Gastroesophageal sphincter (tissue), 4 donors: ENCODE results near the gene TNFRSF8. TPM values are rescaled to one million over a fixed set of nuclear protein-coding genes. Genes with fewer than 3 reads are reported as not detected.
"Not testable (repeated sequence)": the region's sequence is repeated elsewhere in the genome, so short reads cannot be mapped to it uniquely, and the experiment has no call there.

Source experiments
- ATAC-seq: fragments of 150-250 bp; one replicate; pipeline ENCODE4 v1.9.1; 2016; ENCODE audit warnings: mild to moderate bottlenecking, moderate library complexity
- H3K27ac ChIP-seq, 4 donors: fragments of 200-600 bp; sonication (generic) in 3 of 4; 1 replicate in 3 of 4; 2 replicates in 1 of 4; pipeline ENCODE4 v1.5.1; 2016 to 2019
- H3K27me3 ChIP-seq: fragments of 200-600 bp; sonication (generic); one replicate; pipeline ENCODE4 v1.5.1; 2019
- H3K36me3 ChIP-seq, 2 donors: fragments of 200-600 bp; sonication (generic); one replicate each; pipeline ENCODE4 v1.5.1; 2019; ENCODE audit warnings: control low read depth in 1 of 2
- H3K4me1 ChIP-seq, 3 donors: fragments of 200-600 bp; sonication (generic); 1 replicate in 2 of 3; 2 replicates in 1 of 3; pipeline ENCODE4 v1.5.1; 2016 to 2019; ENCODE audit warnings: control low read depth in 2 of 3
- H3K4me3 ChIP-seq, 2 donors: fragments of 200-600 bp; sonication (generic); one replicate each; pipeline ENCODE4 v1.5.1; 2019; ENCODE audit warnings: mild to moderate bottlenecking in 1 of 2, moderate library complexity in 1 of 2
- H3K9me3 ChIP-seq, 3 donors: fragments of 200-600 bp; sonication (generic); one replicate each; pipeline ENCODE4 v1.5.1; 2017 to 2019; ENCODE audit warnings: control low read depth in 2 of 3
- EP300 ChIP-seq: sonication (generic); formaldehyde crosslinking; IDR thresholded peaks from one replicate; pipeline ENCODE4 v1.6.1; 2017; ENCODE audit warnings: antibody characterized with exemption, mild to moderate bottlenecking
- POLR2A ChIP-seq, 2 donors: fragments of 450-650 bp; IDR thresholded peaks; one replicate each; pipeline ENCODE4 v1.6.1; 2017; ENCODE audit warnings: antibody characterized with exemption in 2 of 2, mild to moderate bottlenecking in 2 of 2, moderate library complexity in 1 of 2
- POLR2AphosphoS5 ChIP-seq: sonication (generic); formaldehyde crosslinking; IDR thresholded peaks from one replicate; pipeline ENCODE4 v1.6.1; 2017; ENCODE audit warnings: antibody characterized with exemption
- WGBS, 2 donors: methylation state at CpG; one replicate each; pipeline ENCODE4 v1.1.5; 2018; ENCODE audit warnings: low coverage in 1 of 2; 5-methylcytosine and 5-hydroxymethylcytosine counted together
- total RNA-seq, 4 donors: library from RNA; depleted of rRNA; stranded (reverse); fragments of >200 nt; gene quantifications; one replicate each; pipeline ENCODE4 v1.1.0, GENCODE V29; 2016
- TF ChIP-seq, protein P1 (sequence below), 4 experiments: fragments of 200-600 bp in 2 of 4; fragments of 450-650 bp in 2 of 4; sonication (generic) in 1 of 4; IDR thresholded peaks; one replicate each; pipeline ENCODE4 v1.5.1; 2017 to 2019; ENCODE audit warnings: antibody characterized with exemption in 4 of 4, mild to moderate bottlenecking in 2 of 4, moderate library complexity in 2 of 4

The TNFRSF8 gene
- total RNA-seq, 4 donors from 2014 or later = 0.47 to 4.2 (median 1.4) TPM

DNA sequence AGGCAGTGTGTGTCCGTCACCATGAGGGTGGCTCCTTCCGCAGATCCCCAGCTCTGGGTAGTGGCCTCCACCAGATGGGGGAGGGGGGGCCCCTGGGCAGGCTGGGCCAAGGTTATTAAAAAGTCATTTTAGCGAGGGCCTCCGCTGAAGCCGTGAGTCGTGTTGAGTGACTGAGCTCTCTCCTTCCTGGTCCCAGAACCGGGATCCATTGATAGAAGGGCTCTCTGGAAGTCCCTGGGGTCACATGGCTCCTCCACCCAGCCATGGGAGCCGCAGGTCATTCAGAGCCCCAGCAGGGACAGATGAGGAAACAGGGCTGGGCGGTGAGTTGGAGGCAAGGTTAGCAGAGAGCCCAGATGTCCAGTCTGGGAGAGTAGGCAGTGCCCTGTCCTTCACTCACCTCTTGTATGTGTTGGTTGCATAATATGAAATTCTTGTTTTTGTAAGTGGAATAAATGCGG is 30.9 kb upstream of the TNFRSF8 start:
- Histone ChIP-seq H3K4me1 (no peaks in the 10 kb centered on the region), H3K27ac (no peak overlapping the region), H3K4me3 (no peak overlapping the region), H3K36me3 (peaks cover 0 to 51% of the 10 kb centered on the region in 2 donors), H3K9me3 (no peaks in the 10 kb centered on the region), H3K27me3 (no peaks in the 10 kb centered on the region)
- WGBS, 2 donors = 75 to 85% methylated on average over 2 to 8 of the region's 10 CpGs
- TF ChIP-seq EP300 = no peak
- TF ChIP-seq POLR2AphosphoS5 = no peak
- TF ChIP-seq, protein P1, sequence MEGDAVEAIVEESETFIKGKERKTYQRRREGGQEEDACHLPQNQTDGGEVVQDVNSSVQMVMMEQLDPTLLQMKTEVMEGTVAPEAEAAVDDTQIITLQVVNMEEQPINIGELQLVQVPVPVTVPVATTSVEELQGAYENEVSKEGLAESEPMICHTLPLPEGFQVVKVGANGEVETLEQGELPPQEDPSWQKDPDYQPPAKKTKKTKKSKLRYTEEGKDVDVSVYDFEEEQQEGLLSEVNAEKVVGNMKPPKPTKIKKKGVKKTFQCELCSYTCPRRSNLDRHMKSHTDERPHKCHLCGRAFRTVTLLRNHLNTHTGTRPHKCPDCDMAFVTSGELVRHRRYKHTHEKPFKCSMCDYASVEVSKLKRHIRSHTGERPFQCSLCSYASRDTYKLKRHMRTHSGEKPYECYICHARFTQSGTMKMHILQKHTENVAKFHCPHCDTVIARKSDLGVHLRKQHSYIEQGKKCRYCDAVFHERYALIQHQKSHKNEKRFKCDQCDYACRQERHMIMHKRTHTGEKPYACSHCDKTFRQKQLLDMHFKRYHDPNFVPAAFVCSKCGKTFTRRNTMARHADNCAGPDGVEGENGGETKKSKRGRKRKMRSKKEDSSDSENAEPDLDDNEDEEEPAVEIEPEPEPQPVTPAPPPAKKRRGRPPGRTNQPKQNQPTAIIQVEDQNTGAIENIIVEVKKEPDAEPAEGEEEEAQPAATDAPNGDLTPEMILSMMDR (IDR thresholded peaks at IDR 0.05) = no peak
- TF ChIP-seq POLR2A (IDR thresholded peaks at IDR 0.05) = no peak
- ATAC-seq = no peak

DNA sequence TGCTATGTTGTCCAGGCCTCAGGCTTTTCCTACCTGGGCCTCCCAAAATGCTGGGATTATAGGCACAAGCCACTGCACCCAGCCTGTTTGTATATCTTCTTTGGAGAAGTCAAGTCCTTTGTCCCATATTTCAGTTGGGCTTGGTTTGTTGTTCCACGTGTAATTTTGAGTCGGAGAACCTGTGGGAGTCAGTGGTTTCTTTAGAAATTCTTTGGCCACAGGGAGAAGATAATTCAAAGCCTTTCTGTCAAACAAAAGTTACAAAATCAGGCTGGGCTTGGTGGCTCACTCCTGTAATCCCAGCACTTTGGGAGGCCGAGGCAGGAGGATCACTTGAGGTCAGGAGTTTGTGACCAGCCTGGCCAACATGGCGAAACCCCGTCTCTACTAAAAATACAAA is 29.7 kb upstream of the TNFRSF8 start:
- not testable (repeated sequence) for H3K4me1 ChIP-seq, H3K27me3 ChIP-seq, H3K4me3 ChIP-seq, H3K9me3 ChIP-seq, ATAC-seq
- H3K27ac ChIP-seq = peak overlapping the region in 1 of 4 donors; percentile 48
- peaks cover 0 to 39% of the 10 kb centered on the region in 2 donors for H3K36me3 ChIP-seq
- WGBS, 2 donors = 79 to 95% methylated on average over 2 to 4 of the region's 5 CpGs

DNA sequence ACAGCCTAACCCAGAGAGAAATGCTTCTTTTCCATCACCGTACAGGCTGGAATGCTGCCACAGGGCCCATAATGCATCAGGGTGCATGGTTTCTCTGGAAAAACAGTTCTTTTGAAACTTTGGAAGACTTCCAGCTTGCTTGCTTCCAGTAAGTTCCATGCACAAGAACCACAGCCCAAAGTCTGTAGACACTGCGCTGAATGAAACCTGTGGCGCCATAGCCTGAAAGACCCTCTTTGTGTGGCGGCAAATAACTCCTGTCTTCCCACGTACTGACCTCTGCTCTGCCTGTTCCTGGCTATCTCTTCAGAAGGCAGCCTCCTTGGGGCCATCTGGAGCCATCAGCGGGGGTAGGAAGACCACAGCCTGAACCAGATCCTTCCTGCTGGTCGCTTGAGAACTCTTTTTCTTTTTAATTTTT is 28.7 kb upstream of the TNFRSF8 start:
- Histone ChIP-seq H3K9me3 (no peaks in the 10 kb centered on the region), H3K27me3 (peaks cover 4% of the 10 kb centered on the region), H3K36me3 (peaks cover 0 to 29% of the 10 kb centered on the region in 2 donors), H3K4me1 (no peaks in the 10 kb centered on the region), H3K4me3 (no peak overlapping the region), H3K27ac (peak overlapping the region in 1 of 4 donors; percentile 22)
- no peak for ATAC-seq
- WGBS, 2 donors = 43 to 69% methylated on average over 2 to 7 of the region's 7 CpGs
- no peak for TF ChIP-seq POLR2A (IDR thresholded peaks at IDR 0.05)
- TF ChIP-seq EP300 = no peak
- no peak for TF ChIP-seq POLR2AphosphoS5
- TF ChIP-seq, protein P1 (IDR thresholded peaks at IDR 0.05) = no peak

DNA sequence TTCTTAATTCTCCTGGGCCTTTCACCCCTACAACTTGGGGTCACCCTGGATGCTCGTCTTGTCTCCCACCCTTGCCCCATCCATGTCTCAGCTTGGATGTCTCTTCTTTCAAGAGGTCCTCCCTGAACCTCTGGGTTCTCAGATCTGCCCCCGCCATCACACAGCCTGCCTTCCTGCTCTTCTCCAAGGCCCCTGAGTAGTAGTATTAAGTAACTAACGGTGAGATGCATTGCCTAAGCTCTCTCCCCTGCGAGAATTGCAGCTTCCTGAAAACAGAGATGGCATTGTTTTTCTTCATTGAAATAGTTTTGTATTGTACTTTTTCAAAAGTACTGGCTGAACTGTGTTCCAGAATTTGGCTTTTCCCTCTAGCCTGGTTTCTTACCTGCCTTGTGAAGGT is 27.8 kb upstream of the TNFRSF8 start:
- H3K36me3 ChIP-seq = peaks cover 0 to 20% of the 10 kb centered on the region in 2 donors
- peaks cover 4% of the 10 kb centered on the region for H3K27me3 ChIP-seq
- no peak for ATAC-seq
- no peaks in the 10 kb centered on the region for H3K4me1 ChIP-seq
- no peak overlapping the region for H3K27ac ChIP-seq
- TF ChIP-seq EP300 (no peak), POLR2AphosphoS5 (no peak), POLR2A (IDR thresholded peaks at IDR 0.05) (no peak)
- TF ChIP-seq, protein P1 (IDR thresholded peaks at IDR 0.05) = no peak
- WGBS, 2 donors = 77 to 81% methylated on average over 3 to 4 of the region's 4 CpGs
- no peaks in the 10 kb centered on the region for H3K9me3 ChIP-seq
- H3K4me3 ChIP-seq = no peak overlapping the region

DNA sequence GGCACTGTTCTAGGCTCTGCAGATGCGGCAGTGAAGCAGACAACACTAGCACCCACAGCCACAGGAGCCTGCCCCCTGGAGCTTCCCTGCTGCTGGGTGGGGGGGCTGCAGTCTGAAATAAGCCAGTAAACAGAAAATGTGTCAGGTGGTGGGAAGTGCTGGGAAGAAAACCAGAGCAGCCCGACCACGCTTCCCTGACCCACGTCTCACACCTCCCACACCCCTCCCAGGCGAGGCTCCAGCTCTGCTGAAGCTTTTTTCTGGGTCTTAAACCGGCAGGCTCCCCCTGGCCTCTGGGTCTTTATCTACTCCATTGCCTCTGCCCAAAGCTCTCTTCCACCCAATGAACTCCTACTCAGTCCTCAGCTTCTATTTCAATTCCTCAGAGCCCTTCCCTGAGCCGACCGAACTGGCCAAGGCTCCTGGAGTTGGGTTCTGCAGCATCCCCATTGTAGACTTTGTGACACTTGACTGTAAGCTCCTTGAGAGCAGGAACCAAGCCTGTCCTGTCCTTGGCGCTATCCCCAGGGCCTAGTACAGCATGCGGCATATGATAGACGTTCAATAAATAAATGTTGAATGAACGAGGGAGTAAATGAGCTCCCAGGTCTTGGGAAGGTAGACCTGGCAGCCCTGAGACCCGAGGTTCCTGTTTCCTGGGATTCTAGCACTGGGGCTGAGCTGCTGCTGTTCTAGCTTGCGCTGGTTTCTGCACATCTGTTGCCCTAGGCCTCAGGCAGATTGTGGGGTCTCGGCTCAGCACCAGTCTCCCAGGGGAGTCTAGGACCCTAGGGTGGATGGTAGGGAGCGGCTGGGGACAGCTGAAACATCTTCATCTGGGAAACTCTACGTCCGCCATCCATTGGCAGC is 25.4 kb upstream of the TNFRSF8 start:
- ATAC-seq = no peak
- Histone ChIP-seq H3K9me3 (no peaks in the 10 kb centered on the region), H3K27me3 (peaks cover 4% of the 10 kb centered on the region), H3K4me3 (no peak overlapping the region), H3K4me1 (no peaks in the 10 kb centered on the region), H3K27ac (no peak overlapping the region), H3K36me3 (no peaks in the 10 kb centered on the region)
- 57 to 76% methylated on average over 9 to 11 of the region's 18 CpGs for WGBS, 2 donors
- TF ChIP-seq POLR2AphosphoS5 (no peak), EP300 (no peak), POLR2A (IDR thresholded peaks at IDR 0.05) (no peak)
- TF ChIP-seq, protein P1 (IDR thresholded peaks at IDR 0.05) = no peak
